ENCODE measurements around the gene KSR1.

KSR1 gene

GRCh38 chr17:27575096-27575911 is 119.1 kb downstream of the KSR1 start:
- FAIRE-seq, result no peak

- no peak for FAIRE-seq
Observed at GRCh38 chr17:27575912-27576252, 119.6 kb downstream of the KSR1 start.

- FAIRE-seq, result no peak
Observed at GRCh38 chr17:27576477-27577083, 120.3 kb downstream of the KSR1 start.

GRCh38 chr17:27577121-27577761 is 121.0 kb downstream of the KSR1 start:
- FAIRE-seq, result no peak

- no peak for FAIRE-seq
Observed at GRCh38 chr17:27577884-27578717, 121.9 kb downstream of the KSR1 start.

- FAIRE-seq, result no peak
Observed at GRCh38 chr17:27578718-27579085, 122.5 kb downstream of the KSR1 start.

GRCh38 chr17:27579304-27579703 is 123.1 kb downstream of the KSR1 start:
- no peak for FAIRE-seq

GRCh38 chr17:27579897-27580321 is 123.7 kb downstream of the KSR1 start:
- no peak for FAIRE-seq

- FAIRE-seq, result no peak
Observed at GRCh38 chr17:27581016-27581415, 124.8 kb downstream of the KSR1 start.

- no peak for FAIRE-seq
Observed at GRCh38 chr17:27582696-27583095, 126.4 kb downstream of the KSR1 start.

GRCh38 chr17:27585153-27585681 is 129.0 kb downstream of the KSR1 start:
- FAIRE-seq, result no peak

GRCh38 chr17:27585792-27586191 is 129.5 kb downstream of the KSR1 start:
- FAIRE-seq, result no peak

GRCh38 chr17:27586203-27586721 is 130.0 kb downstream of the KSR1 start:
- no peak for FAIRE-seq

- FAIRE-seq, result no peak
Observed at GRCh38 chr17:27588354-27588753, 132.1 kb downstream of the KSR1 start.

- no peak for FAIRE-seq
Observed at GRCh38 chr17:27590864-27591263, 134.6 kb downstream of the KSR1 start.

GRCh38 chr17:27591986-27592385 is 135.7 kb downstream of the KSR1 start:
- FAIRE-seq, result no peak

GRCh38 chr17:27593232-27593856 is 137.1 kb downstream of the KSR1 start:
- no peak for FAIRE-seq

- FAIRE-seq, result no peak
Observed at GRCh38 chr17:27593857-27594255, 137.6 kb downstream of the KSR1 start.

GRCh38 chr17:27595208-27595607 is 139.0 kb downstream of the KSR1 start:
- FAIRE-seq, result no peak

GRCh38 chr17:27596096-27596495 is 139.8 kb downstream of the KSR1 start:
- no peak for FAIRE-seq

- FAIRE-seq, result no peak
Observed at GRCh38 chr17:27596566-27597187, 140.4 kb downstream of the KSR1 start.

GRCh38 chr17:27597188-27597580 is 140.9 kb downstream of the KSR1 start:
- no peak for FAIRE-seq

All from G401.6 (cell line).